22Rv1 (cell line): Measurements from ENCODE around the gene AGFG1.

Source experiments
- CTCF ChIP-seq: fragments of 450-650 bp; IDR thresholded peaks from 2 replicates; pipeline ENCODE4 v1.5.1; 2017; ENCODE audit warnings: mild to moderate bottlenecking
- ZFX ChIP-seq: fragments of 450-650 bp; IDR thresholded peaks from 2 replicates; pipeline ENCODE4 v1.6.1; 2017; ENCODE audit warnings: antibody characterized with exemption, borderline replicate concordance

- no peak for TF ChIP-seq CTCF
- no peak for TF ChIP-seq ZFX
Measured at GRCh38 chr2:227447606-227448005, 24.4 kb upstream of the AGFG1 start.
